ENCODE measurements around the gene MED31.

MED31 gene

GRCh38 chr17:6623941-6624340 lies 27.5 kb downstream of the MED31 start:
- no peak for TF ChIP-seq CTCF (IDR thresholded peaks at IDR 0.05)

GRCh38 chr17:6611231-6611630 lies 40.2 kb downstream of the MED31 start:
- TF ChIP-seq CTCF (IDR thresholded peaks at IDR 0.05): no peak

GRCh38 chr17:6610011-6610410 lies 41.4 kb downstream of the MED31 start:
- TF ChIP-seq CTCF (IDR thresholded peaks at IDR 0.05): no peak

- no peak for TF ChIP-seq CTCF (IDR thresholded peaks at IDR 0.05)
Measured at GRCh38 chr17:6608321-6608720, 43.1 kb downstream of the MED31 start.

- no peak for TF ChIP-seq CTCF (IDR thresholded peaks at IDR 0.05)
Measured at GRCh38 chr17:6605142-6605541, 46.3 kb downstream of the MED31 start.

GRCh38 chr17:6603744-6604325 lies 47.6 kb downstream of the MED31 start:
- no peak; the same call in 1 of the 2 replicates for TF ChIP-seq CTCF (IDR thresholded peaks at IDR 0.05)

- no peak for TF ChIP-seq CTCF (IDR thresholded peaks at IDR 0.05)
Measured at GRCh38 chr17:6602141-6602540, 49.3 kb downstream of the MED31 start.

- TF ChIP-seq CTCF (IDR thresholded peaks at IDR 0.05): no peak
Measured at GRCh38 chr17:6599364-6599763, 52.0 kb downstream of the MED31 start.

All from LNCAP (cell line).